HepG2 (cell line): ENCODE results near the gene TNP2. TPM values are rescaled to one million over a fixed set of nuclear protein-coding genes. Genes with fewer than 3 reads are reported as not detected.

Source experiments
- ATAC-seq: fragments of 200-7000 bp; cut with Tn5 transposase; 3 replicates; pipeline ENCODE4 v1.9.1; 2020; ENCODE audit warnings: mild to moderate bottlenecking, moderate library complexity
- BruUV-seq: library from RNA; stranded (reverse); fragments of 400-500 nt; replicated peaks from 2 replicates; lab custom pipeline; 2021; lab: Mats Ljungman, UMichigan
- CTCF ChIA-PET: fragments of 300-600 bp; formaldehyde crosslinking; extraction: SDS; loops from one replicate; lab custom pipeline; 2021; ENCODE audit warnings: low total read pairs, inconsistent platforms, low intra/inter-chr PET ratio; lab: Yijun Ruan, JAX
- POLR2A ChIA-PET: fragments of 350-600 bp; sonication (Branson Sonifier 250); formaldehyde crosslinking; loops from one replicate; lab custom pipeline; 2020; ENCODE audit warnings: antibody characterized with exemption, inconsistent platforms; lab: Yijun Ruan, JAX
- DNase-seq: peaks from one replicate; pipeline ENCODE4 v3.0.0-alpha.2; 2015; ENCODE audit warnings: low spot score
- FAIRE-seq: peaks from 3 replicates; lab custom pipeline; 2011; peaks lifted over from hg19 to GRCh38; lab: Jason Lieb, UNC
- H2AFZ ChIP-seq: one replicate; pipeline ENCODE4 v1.6.1; 2011; ENCODE audit warnings: low read length, inconsistent platforms
- H3K27ac ChIP-seq: fragments of 300-600 bp; 3 replicates; pipeline ENCODE4 v1.8.0; 2011; ENCODE audit warnings: mixed run types, mild to moderate bottlenecking, mixed read lengths, low read length, inconsistent platforms; ENCODE audit not compliant: insufficient read depth; ENCODE audit errors: extremely low read length
- H3K27me3 ChIP-seq, 2 experiments: fragments of 200-600 bp in 1 of 2; 2 replicates in 1 of 2; 3 replicates in 1 of 2; pipeline versions ENCODE4 v1.6.0 to v1.8.0; 2011; ENCODE audit warnings: low read length in 2 of 2, mild to moderate bottlenecking in 2 of 2, moderate library complexity in 2 of 2, inconsistent platforms in 1 of 2; ENCODE audit not compliant: insufficient read depth in 2 of 2, control insufficient read depth in 1 of 2
- H3K36me3 ChIP-seq, 2 experiments: fragments of 200-600 bp in 1 of 2; replicated peaks in 1 of 2; 2 replicates in 1 of 2; 3 replicates in 1 of 2; pipeline versions ENCODE4 v1.5.1 to v1.8.0; 2011; ENCODE audit warnings: low read length in 2 of 2, inconsistent platforms in 1 of 2; ENCODE audit not compliant: insufficient read depth in 2 of 2, control insufficient read depth in 1 of 2
- H3K4me1 ChIP-seq: 2 replicates; pipeline ENCODE4 v1.5.1; 2012; ENCODE audit warnings: low read length, inconsistent platforms; ENCODE audit not compliant: insufficient read depth
- H3K4me2 ChIP-seq: 2 replicates; pipeline ENCODE4 v1.6.0; 2011; ENCODE audit warnings: low read depth, low read length, inconsistent platforms
- H3K4me3 ChIP-seq, 3 experiments: fragments of 200-600 bp in 1 of 3; sonication (generic), shearing (Covaris generic) in 1 of 3; replicated peaks in 1 of 3; 2 replicates each; pipeline ENCODE4 v1.5.1; 2011 to 2016; ENCODE audit warnings: low read length in 3 of 3, inconsistent platforms in 2 of 3, low read depth in 2 of 3, mild to moderate bottlenecking in 2 of 3, control low read depth in 1 of 3, mixed read lengths in 1 of 3; ENCODE audit not compliant: insufficient read depth in 1 of 3
- H3K79me2 ChIP-seq: one replicate; pipeline ENCODE4 v1.6.1; 2011; ENCODE audit warnings: low read length, inconsistent platforms; ENCODE audit not compliant: insufficient read depth
- H3K9ac ChIP-seq: 2 replicates; pipeline ENCODE4 v1.6.0; 2011; ENCODE audit warnings: mild to moderate bottlenecking, low read depth, low read length, inconsistent platforms; ENCODE audit not compliant: insufficient read depth
- H3K9me3 ChIP-seq: 2 replicates; pipeline ENCODE4 v1.5.1; 2012; ENCODE audit warnings: mild to moderate bottlenecking, low read length
- H4K20me1 ChIP-seq: 2 replicates; pipeline ENCODE4 v1.6.0; 2011; ENCODE audit warnings: inconsistent platforms, mild to moderate bottlenecking, low read length, moderate library complexity; ENCODE audit not compliant: insufficient read depth
- AFF4 ChIP-seq: sonication (generic); formaldehyde crosslinking; IDR thresholded peaks from 2 replicates; pipeline ENCODE4 v1.4.0; 2020; ENCODE audit warnings: missing genetic modification reagents
- ARNTL ChIP-seq: sonication (generic); formaldehyde crosslinking; IDR thresholded peaks from 2 replicates; pipeline ENCODE4 v1.4.0; 2020; ENCODE audit warnings: mild to moderate bottlenecking, missing genetic modification reagents
- ISL2 ChIP-seq: sonication (generic); formaldehyde crosslinking; IDR thresholded peaks from 2 replicates; pipeline ENCODE4 v1.5.0; 2020; ENCODE audit warnings: missing genetic modification reagents
- JUNB ChIP-seq: sonication (generic); formaldehyde crosslinking; IDR thresholded peaks from 2 replicates; pipeline ENCODE4 v1.8.0; 2022; ENCODE audit warnings: missing genetic modification reagents, mild to moderate bottlenecking, borderline replicate concordance
- KLF15 ChIP-seq: sonication (generic); formaldehyde crosslinking; IDR thresholded peaks from 2 replicates; pipeline ENCODE4 v1.8.1; 2023; ENCODE audit warnings: borderline replicate concordance, mild to moderate bottlenecking, inconsistent platforms, missing genetic modification reagents, mixed read lengths
- MXD4 ChIP-seq: IDR thresholded peaks from 2 replicates; pipeline ENCODE4 v1.6.1; 2016; ENCODE audit warnings: mild to moderate bottlenecking, missing biosample characterization, missing genetic modification reagents
- SAP130 ChIP-seq: IDR thresholded peaks from 2 replicates; pipeline ENCODE4 v1.6.1; 2016; ENCODE audit warnings: low read depth
- SRY ChIP-seq: sonication (generic); formaldehyde crosslinking; IDR thresholded peaks from 2 replicates; pipeline ENCODE4 v1.8.0; 2022; ENCODE audit warnings: mild to moderate bottlenecking, missing genetic modification reagents
- TFDP1 ChIP-seq: IDR thresholded peaks from 2 replicates; pipeline ENCODE4 v1.6.1; 2016; ENCODE audit warnings: missing compliant biosample characterization, missing genetic modification reagents, borderline replicate concordance
- ZBTB38 ChIP-seq: sonication (generic); formaldehyde crosslinking; IDR thresholded peaks from 2 replicates; pipeline ENCODE4 v1.5.1; 2020; ENCODE audit warnings: mild to moderate bottlenecking, missing genetic modification reagents
- ZC3H13 ChIP-seq: sonication (generic); formaldehyde crosslinking; IDR thresholded peaks from 2 replicates; pipeline ENCODE4 v1.8.1; 2023; ENCODE audit warnings: mild to moderate bottlenecking, missing genetic modification reagents, moderate library complexity
- ZNF20 ChIP-seq: sonication (generic); formaldehyde crosslinking; IDR thresholded peaks from 2 replicates; pipeline ENCODE4 v1.4.0; 2020; ENCODE audit warnings: mild to moderate bottlenecking, moderate library complexity, missing genetic modification reagents
- ZNF333 ChIP-seq: sonication (generic); formaldehyde crosslinking; IDR thresholded peaks from 2 replicates; pipeline ENCODE4 v1.4.0; 2020; ENCODE audit warnings: mild to moderate bottlenecking, missing genetic modification reagents, borderline replicate concordance
- ZNF589 ChIP-seq: sonication (generic); formaldehyde crosslinking; conservative IDR thresholded peaks from 2 replicates; pipeline ENCODE4 v1.8.0; 2022; ENCODE audit warnings: mild to moderate bottlenecking, moderate library complexity, missing genetic modification reagents
- WGBS: methylation state at CpG from one replicate; pipeline ENCODE4 v1.1.6; 2017; ENCODE audit warnings: low lambda C conversion rate; 5-methylcytosine and 5-hydroxymethylcytosine counted together
- in situ Hi-C: cut with HindIII; loops from 2 replicates; pipeline ENCODE4 v1.10.0; 2017; ENCODE audit warnings: low pct_unique_long_range_greater_than_20kb; ENCODE audit not compliant: extremely low pct_ligation_motif_present
- intact Hi-C: fragments of 100-400 bp; cut with micrococcal nuclease; formaldehyde crosslinking; loops from one replicate; pipeline ENCODE4 v1.10.0; 2022; ENCODE audit not compliant: unreplicated experiment
- polyA plus RNA-seq, 8 experiments: library from polyadenylated mRNA; depleted of rRNA in 3 of 8; stranded (reverse) in 7 of 8; unstranded in 1 of 8; fragments of >200 nt; fragmentation: Illumina TruSeq in 4 of 8; extraction: Trizol in 4 of 8; gene quantifications; 2 replicates each; pipeline versions ENCODE4 v1.2.1 to v1.2.3, GENCODE V29; 2011 to 2016; ENCODE audit warnings: low read depth in 4 of 8, missing spikeins in 1 of 8, mixed read lengths in 1 of 8; ENCODE audit not compliant: insufficient read depth in 1 of 8
- total RNA-seq, 5 experiments: library from RNA; depleted of rRNA; stranded (reverse); fragments of >200 nt; fragmentation: Illumina TruSeq; extraction: Trizol; gene quantifications; 2 replicates each; pipeline ENCODE4 v1.2.3, GENCODE V29; 2016; ENCODE audit warnings: low read depth in 1 of 5
- TF ChIP-seq, protein P1 (sequence below): sonication (generic); formaldehyde crosslinking; IDR thresholded peaks from 2 replicates; pipeline ENCODE4 v1.4.0; 2020; ENCODE audit warnings: mild to moderate bottlenecking, missing genetic modification reagents
- TF ChIP-seq, protein P2 (sequence below): sonication (generic); formaldehyde crosslinking; IDR thresholded peaks from 2 replicates; pipeline ENCODE4 v1.5.1; 2020; ENCODE audit warnings: mild to moderate bottlenecking, missing genetic modification reagents, moderate library complexity

TNP2 gene
- total and polyA plus RNA-seq, 2 of the 13 experiments (the other 11 are each of a cell fraction or from before 2014, with no cell fraction given) = not detected

DNA sequence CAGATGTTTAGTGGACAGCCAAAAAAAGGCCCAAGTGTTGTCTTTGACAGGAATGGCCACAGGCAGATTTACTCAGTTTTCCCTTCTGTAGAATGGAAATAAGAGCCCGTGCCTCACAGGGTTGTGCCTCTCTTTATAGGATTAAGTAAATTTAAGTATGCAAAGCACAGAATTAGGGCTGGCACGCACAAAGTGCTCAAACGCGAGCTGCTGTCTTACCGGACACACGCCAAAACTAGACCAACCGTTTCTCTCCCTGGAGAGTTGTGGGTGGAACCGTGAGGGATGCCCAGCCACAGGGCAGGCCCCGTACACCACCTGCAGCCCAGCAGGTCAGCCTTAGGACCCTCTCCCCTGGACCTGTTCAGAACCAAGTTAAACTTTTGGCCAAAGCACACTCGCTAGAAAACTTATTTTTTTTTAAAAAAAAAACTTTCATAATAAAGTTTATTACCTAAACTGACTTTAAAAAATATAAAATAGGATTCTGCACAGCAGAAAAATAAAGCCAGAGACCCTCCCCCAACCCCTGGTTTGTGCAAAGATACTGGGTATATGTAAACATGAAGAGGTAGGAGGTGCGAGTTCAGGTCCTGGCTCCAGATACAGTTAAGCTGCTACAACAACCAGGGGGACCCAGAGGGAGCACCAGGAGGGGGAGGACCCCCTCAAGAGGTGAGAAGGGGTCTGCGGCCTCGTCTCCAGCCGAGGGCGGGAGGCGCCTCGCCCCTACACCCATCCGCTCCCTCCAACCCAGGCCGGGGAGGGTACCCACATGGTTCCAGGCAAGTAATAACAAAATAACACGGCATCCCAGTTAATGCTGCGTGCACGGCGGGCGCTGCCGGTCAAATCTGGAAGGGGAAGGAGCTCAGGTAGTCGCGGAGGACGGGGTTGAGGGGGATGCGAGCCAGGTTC lies 14.9 kb downstream of the TNP2 start:
- Histone ChIP-seq H3K9me3 (no peaks in the 10 kb centered on the region), H3K9ac (peak overlapping the region; percentile 84), H3K4me3 (peak overlapping the region; percentile 87 to 98 (median 95)), H2AFZ (no peak overlapping the region), H3K4me1 (peaks cover 77% of the 10 kb centered on the region), H3K79me2 (peaks cover 28% of the 10 kb centered on the region), H3K36me3 (peaks cover 2 to 8% of the 10 kb centered on the region in 2 experiments; a peak in 4 of 5 replicates), H3K27me3 (no peaks in the 10 kb centered on the region; a peak in 1 of 5 replicates), H3K27ac (no peak overlapping the region), H3K4me2 (peak overlapping the region; percentile 85), H4K20me1 (peaks cover 47% of the 10 kb centered on the region)
- DNase-seq (no peak), FAIRE-seq (no peak), ATAC-seq (no peak)
- TSS peak; percentile 60 for BruUV-seq
- CTCF ChIA-PET = interaction anchor here (3.3 to 5.2 kb wide), 2 partner anchors 102 to 283 kb away, joined by 35 to 38 read pairs; no protein-coding TSS in a partner anchor
- WGBS = 94% methylated on average over 29 of the region's 29 CpGs
- POLR2A ChIA-PET = interaction anchor here (0.7 to 9.0 kb wide), 19 partner anchors 8 to 291 kb away, joined by 3 to 351 read pairs (median 20); partner anchors contain the start of genes PRM1, PRM2, PRM3 and TNP2
- intact Hi-C loops (loop anchor here (1.0 kb wide), 1 partner anchor 283 kb away; no protein-coding TSS in a partner anchor), in situ Hi-C loops (no loop called here)
- TF ChIP-seq JUNB (no peak), ZC3H13 (CRISPR knock-in tag) (peak; percentile 96), ZNF589 (CRISPR knock-in tag) (peak; percentile 31; the same call in 1 of the 2 replicates), ZNF333 (CRISPR knock-in tag) (peak; percentile 36; the same call in 1 of the 2 replicates), TFDP1 (no peak), ISL2 (no peak), AFF4 (no peak), ZBTB38 (CRISPR knock-in tag) (no peak), KLF15 (CRISPR knock-in tag) (0 out of 2 replicates have a peak, but pooled peaks have one; percentile 44), ARNTL (CRISPR knock-in tag) (peak; percentile 16; the same call in 1 of the 2 replicates), ZNF20 (no peak), MXD4 (CRISPR knock-in tag) (no peak), SAP130 (CRISPR knock-in tag) (peak; percentile 23; the same call in 1 of the 2 replicates), SRY (CRISPR knock-in tag) (no peak)
- TF ChIP-seq, protein P1, sequence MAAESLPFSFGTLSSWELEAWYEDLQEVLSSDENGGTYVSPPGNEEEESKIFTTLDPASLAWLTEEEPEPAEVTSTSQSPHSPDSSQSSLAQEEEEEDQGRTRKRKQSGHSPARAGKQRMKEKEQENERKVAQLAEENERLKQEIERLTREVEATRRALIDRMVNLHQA (CRISPR knock-in tag) = no peak
- TF ChIP-seq, protein P2, sequence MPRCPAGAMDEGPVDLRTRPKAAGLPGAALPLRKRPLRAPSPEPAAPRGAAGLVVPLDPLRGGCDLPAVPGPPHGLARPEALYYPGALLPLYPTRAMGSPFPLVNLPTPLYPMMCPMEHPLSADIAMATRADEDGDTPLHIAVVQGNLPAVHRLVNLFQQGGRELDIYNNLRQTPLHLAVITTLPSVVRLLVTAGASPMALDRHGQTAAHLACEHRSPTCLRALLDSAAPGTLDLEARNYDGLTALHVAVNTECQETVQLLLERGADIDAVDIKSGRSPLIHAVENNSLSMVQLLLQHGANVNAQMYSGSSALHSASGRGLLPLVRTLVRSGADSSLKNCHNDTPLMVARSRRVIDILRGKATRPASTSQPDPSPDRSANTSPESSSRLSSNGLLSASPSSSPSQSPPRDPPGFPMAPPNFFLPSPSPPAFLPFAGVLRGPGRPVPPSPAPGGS = no peak
